Measurements from ENCODE around the gene ZFP64.
A peak's percentile ranks its signal among the peaks of the same experiment; 100 is the strongest.
"Not testable (repeated sequence)": the region's sequence is repeated elsewhere in the genome, so short reads cannot be mapped to it uniquely, and the experiment has no call there.

Gene ZFP64

GRCh38 chr20:52201395-52201794 is 9.8 kb upstream of the ZFP64 start:
- DNase-seq (ENCODE audit: low spot score), result no peak

GRCh38 chr20:52200870-52201269 is 9.3 kb upstream of the ZFP64 start:
- DNase-seq (ENCODE audit: low spot score), result no peak

- DNase-seq (ENCODE audit: low spot score), result no peak
Observed at GRCh38 chr20:52196845-52197244, 5.3 kb upstream of the ZFP64 start.

- DNase-seq (ENCODE audit: low spot score), result no peak
Observed at GRCh38 chr20:52193886-52194545, 2.4 kb upstream of the ZFP64 start.

GRCh38 chr20:52193133-52193532 is 1.6 kb upstream of the ZFP64 start:
- DNase-seq (ENCODE audit: low spot score), result no peak

- not testable (repeated sequence) for DNase-seq (ENCODE audit: low spot score)
Observed at GRCh38 chr20:52192719-52193007, 1.1 kb upstream of the ZFP64 start.

- peak; percentile 50 for DNase-seq (ENCODE audit: low spot score)
Observed at GRCh38 chr20:52191916-52192718, 538 bp upstream of the ZFP64 start.

- DNase-seq (ENCODE audit: low spot score), result peak; percentile 61
Observed at GRCh38 chr20:52190437-52191131, 995 bp downstream of the ZFP64 start.

GRCh38 chr20:52181766-52182165 is 9.8 kb downstream of the ZFP64 start:
- DNase-seq (ENCODE audit: low spot score), result no peak

GRCh38 chr20:52180180-52180840 is 11.3 kb downstream of the ZFP64 start:
- DNase-seq (ENCODE audit: low spot score), result no peak

- no peak for DNase-seq (ENCODE audit: low spot score)
Observed at GRCh38 chr20:52179331-52180179, 12.0 kb downstream of the ZFP64 start.

GRCh38 chr20:52178691-52179090 is 12.9 kb downstream of the ZFP64 start:
- no peak for DNase-seq (ENCODE audit: low spot score)

- DNase-seq (ENCODE audit: low spot score), result no peak
Observed at GRCh38 chr20:52175840-52176239, 15.7 kb downstream of the ZFP64 start.

GRCh38 chr20:52172392-52173047 is 19.1 kb downstream of the ZFP64 start:
- no peak for DNase-seq (ENCODE audit: low spot score)

GRCh38 chr20:52171025-52171424 is 20.6 kb downstream of the ZFP64 start:
- DNase-seq (ENCODE audit: low spot score), result no peak

- no peak for DNase-seq (ENCODE audit: low spot score)
Observed at GRCh38 chr20:52168116-52168515, 23.5 kb downstream of the ZFP64 start.

- no peak for DNase-seq (ENCODE audit: low spot score)
Observed at GRCh38 chr20:52167232-52167840, 24.2 kb downstream of the ZFP64 start.

- DNase-seq (ENCODE audit: low spot score), result no peak
Observed at GRCh38 chr20:52166150-52166549, 25.4 kb downstream of the ZFP64 start.

GRCh38 chr20:52160621-52161204 is 30.9 kb downstream of the ZFP64 start:
- no peak for DNase-seq (ENCODE audit: low spot score)

GRCh38 chr20:52160049-52160570 is 31.5 kb downstream of the ZFP64 start:
- DNase-seq (ENCODE audit: low spot score), result no peak

Measured in cerebellar cortex (tissue), 1 donor.